Jurkat, Clone E6-1 (cell line): ENCODE measurements around the gene TNFRSF12A.

Source experiments
- DNase-seq: peaks from one replicate; pipeline ENCODE4 v3.0.0-alpha.2; 2011; ENCODE audit warnings: low read depth, low spot score
- H3K4me3 ChIP-seq: 2 replicates; pipeline ENCODE4 v1.5.1; 2011; ENCODE audit warnings: mild to moderate bottlenecking, low read length, control low read depth, moderate library complexity

Gene TNFRSF12A

GRCh38 chr16:3022684-3023414 is 2.7 kb downstream of the TNFRSF12A start:
- H3K4me3 ChIP-seq = peak overlapping the region; percentile 72
- DNase-seq = no peak

GRCh38 chr16:3023415-3023668 is 3.2 kb downstream of the TNFRSF12A start:
- DNase-seq = no peak

GRCh38 chr16:3023669-3024478 is 3.7 kb downstream of the TNFRSF12A start, which contains the start of the genes HCFC1R1 and THOC6:
HCFC1R1 (minus strand) TSS chr16:3023942; CDS start chr16:3023941, 1 bp downstream.
THOC6 (plus strand) TSS chr16:3024035; CDS start chr16:3024327, 292 bp downstream.
- peak within 1 kb of the TSS; percentile 72 for H3K4me3 ChIP-seq
- DNase-seq = peak; percentile 98

More at GRCh38 chr16:3023415-3023668, 3.2 kb downstream of the TNFRSF12A start:
- peak overlapping the region; percentile 72 for H3K4me3 ChIP-seq

GRCh38 chr16:3025032-3026002 is 5.1 kb downstream of the TNFRSF12A start:
- H3K4me3 ChIP-seq = no peak overlapping the region
- no peak for DNase-seq

- no peak for DNase-seq
- no peak overlapping the region for H3K4me3 ChIP-seq
Observed at GRCh38 chr16:3026003-3026378, 5.8 kb downstream of the TNFRSF12A start.

- H3K4me3 ChIP-seq = no peak overlapping the region
- DNase-seq = no peak
Observed at GRCh38 chr16:3026609-3027488, 6.7 kb downstream of the TNFRSF12A start.

GRCh38 chr16:3027489-3027795 is 7.3 kb downstream of the TNFRSF12A start:
- DNase-seq = no peak
- H3K4me3 ChIP-seq = no peak overlapping the region

- H3K4me3 ChIP-seq = no peak overlapping the region
- DNase-seq = peak; percentile 77
Observed at GRCh38 chr16:3027983-3028715, 8.0 kb downstream of the TNFRSF12A start.

GRCh38 chr16:3028716-3029319 is 8.7 kb downstream of the TNFRSF12A start:
- DNase-seq = no peak
- H3K4me3 ChIP-seq = no peak overlapping the region

- no peak overlapping the region for H3K4me3 ChIP-seq
- DNase-seq = no peak
Observed at GRCh38 chr16:3029491-3030221, 9.5 kb downstream of the TNFRSF12A start.

- no peak overlapping the region for H3K4me3 ChIP-seq
- no peak for DNase-seq
Observed at GRCh38 chr16:3030222-3031212, 10.3 kb downstream of the TNFRSF12A start.

- H3K4me3 ChIP-seq = no peak overlapping the region
- no peak for DNase-seq
Observed at GRCh38 chr16:3032624-3033023, 12.5 kb downstream of the TNFRSF12A start.

- no peak for DNase-seq
- H3K4me3 ChIP-seq = no peak overlapping the region
Observed at GRCh38 chr16:3035289-3035971, 15.3 kb downstream of the TNFRSF12A start.

- no peak for DNase-seq
- H3K4me3 ChIP-seq = no peak overlapping the region
Observed at GRCh38 chr16:3035972-3036725, 16.0 kb downstream of the TNFRSF12A start.
